Kidney (tissue), 14 donors: ENCODE data around the gene SLC2A9. TPM values are rescaled to one million over a fixed set of nuclear protein-coding genes. Genes with fewer than 3 reads are reported as not detected.

Experiments used
- DNase-seq, 5 donors: peaks; one replicate each; pipeline ENCODE4 v3.0.0-alpha.2; 2013 to 2020
- FAIRE-seq: peaks from 2 replicates; lab custom pipeline; 2012; peaks lifted over from hg19 to GRCh38; lab: Jason Lieb, UNC
- H3K27ac ChIP-seq, 2 donors: one replicate each; pipeline ENCODE4 v1.7.0; 2013; ENCODE audit warnings: low read depth in 2 of 2, low read length in 2 of 2, inconsistent platforms in 1 of 2
- H3K27me3 ChIP-seq: one replicate; pipeline ENCODE4 v1.7.1; 2013; ENCODE audit warnings: low read length, inconsistent platforms; ENCODE audit not compliant: control insufficient read depth, insufficient read depth
- H3K36me3 ChIP-seq, 3 donors: one replicate each; pipeline versions ENCODE4 v1.7.0 to v1.7.1; 2013; ENCODE audit warnings: low read length in 3 of 3, control low read depth in 1 of 3, inconsistent platforms in 1 of 3; ENCODE audit not compliant: insufficient read depth in 3 of 3, control insufficient read depth in 2 of 3
- H3K4me1 ChIP-seq, 3 donors: one replicate each; pipeline versions ENCODE4 v1.7.0 to v1.7.1; 2013; ENCODE audit warnings: low read length in 3 of 3, inconsistent platforms in 1 of 3, low read depth in 1 of 3; ENCODE audit not compliant: control insufficient read depth in 2 of 3, insufficient read depth in 2 of 3
- H3K4me3 ChIP-seq, 3 donors: one replicate each; pipeline versions ENCODE4 v1.7.0 to v1.8.1; 2013; ENCODE audit warnings: low read length in 3 of 3, control low read depth in 1 of 3, inconsistent platforms in 1 of 3
- H3K9ac ChIP-seq, 3 donors: one replicate each; pipeline versions ENCODE4 v1.7.0 to v1.7.1; 2013; ENCODE audit warnings: low read length in 3 of 3, control low read depth in 1 of 3, inconsistent platforms in 1 of 3
- H3K9me3 ChIP-seq, 3 donors: one replicate each; pipeline versions ENCODE4 v1.7.0 to v1.7.1; 2013; ENCODE audit warnings: low read length in 3 of 3, control low read depth in 1 of 3, inconsistent platforms in 1 of 3; ENCODE audit not compliant: control insufficient read depth in 2 of 3, insufficient read depth in 1 of 3
- CTCF ChIP-seq: IDR thresholded peaks from 3 replicates; pipeline ENCODE4 v1.5.1; 2012; ENCODE audit warnings: mild to moderate bottlenecking, moderate library complexity, borderline replicate concordance; ENCODE audit not compliant: insufficient read depth; ENCODE audit errors: extremely low read depth
- intact Hi-C: fragments of 100-400 bp; cut with DNase I; formaldehyde crosslinking; loops from one replicate; pipeline ENCODE4 v1.11.1; 2022
- polyA plus RNA-seq: library from polyadenylated mRNA; stranded (reverse); fragments of 350-450 nt; fragmentation: Illumina TruSeq; extraction: RNeasy Lipid Tissue Mini Kit (QIAGEN cat#74804); gene quantifications from one replicate; pipeline ENCODE4 v1.2.3, GENCODE V29; 2014; ENCODE audit warnings: low read depth, low replicate concordance; ENCODE audit not compliant: insufficient read depth
- total RNA-seq: library from RNA; stranded (reverse); fragmentation: NEBNext Ultra II Directional; extraction: Animal tissue kit (Norgen Biotek cat#: 25700); gene quantifications from one replicate; pipeline ENCODE4 v1.2.1, GENCODE V29; 2021
- donor health status: control.
- donor health status: control.
- donor health status: control.
- donor health status: control.
- donor health status: control.
- donor health status: DM: yes; HTN: yes; CAD: no.
- donor health status: Normal renal cell carcinoma (clear cell type).

The SLC2A9 gene
- total and polyA plus RNA-seq, 2 donors from 2014 or later, result 41.5 to 47.6 TPM

- Histone ChIP-seq H3K36me3 (peaks cover 0 to 7% (median 0%) of the 10 kb centered on the region in 3 donors), H3K9me3 (no peaks in the 10 kb centered on the region), H3K4me1 (no peaks in the 10 kb centered on the region), H3K9ac (no peak overlapping the region), H3K27me3 (no peaks in the 10 kb centered on the region), H3K4me3 (no peak overlapping the region), H3K27ac (no peak overlapping the region)
- no peak for DNase-seq
- FAIRE-seq, result no peak
- no peak for TF ChIP-seq CTCF
- intact Hi-C loops, result no loop called here
Observed at GRCh38 chr4:9891056-9891455, 130.2 kb downstream of the SLC2A9 start.

GRCh38 chr4:9889306-9889705 lies 132.0 kb downstream of the SLC2A9 start:
- peaks cover 0 to 7% (median 0%) of the 10 kb centered on the region in 3 donors for H3K36me3 ChIP-seq
- no peak for TF ChIP-seq CTCF
- H3K27ac ChIP-seq, result no peak overlapping the region
- H3K9ac ChIP-seq, result no peak overlapping the region
- DNase-seq, result no peak
- H3K27me3 ChIP-seq, result no peaks in the 10 kb centered on the region
- no peaks in the 10 kb centered on the region for H3K4me1 ChIP-seq
- intact Hi-C loops, result no loop called here
- H3K4me3 ChIP-seq, result no peak overlapping the region
- FAIRE-seq, result no peak
- H3K9me3 ChIP-seq, result no peaks in the 10 kb centered on the region

- no peak overlapping the region for H3K4me3 ChIP-seq
- no peak for DNase-seq
- no peak overlapping the region for H3K9ac ChIP-seq
- no peaks in the 10 kb centered on the region for H3K4me1 ChIP-seq
- no peaks in the 10 kb centered on the region for H3K9me3 ChIP-seq
- H3K36me3 ChIP-seq, result peaks cover 0 to 7% (median under 1%) of the 10 kb centered on the region in 3 donors
- H3K27ac ChIP-seq, result no peak overlapping the region
- no peak for FAIRE-seq
- H3K27me3 ChIP-seq, result no peaks in the 10 kb centered on the region
- TF ChIP-seq CTCF, result no peak
- intact Hi-C loops, result no loop called here
Observed at GRCh38 chr4:9885958-9886357, 135.3 kb downstream of the SLC2A9 start.
